Left cardiac atrium (tissue), 4 donors: ENCODE results near the gene PLEKHN1. TPM values are rescaled to one million over a fixed set of nuclear protein-coding genes. Genes with fewer than 3 reads are reported as not detected.
"Not testable (repeated sequence)": the region's sequence is repeated elsewhere in the genome, so short reads cannot be mapped to it uniquely, and the experiment has no call there.

Experiments used
- ATAC-seq, 2 donors: fragments of 200-7000 bp; cut with Tn5 transposase; one replicate each; pipeline ENCODE4 v1.9.1; 2020; ENCODE audit warnings: mild to moderate bottlenecking in 2 of 2, moderate library complexity in 2 of 2
- DNase-seq: peaks from one replicate; pipeline ENCODE4 v3.0.0-alpha.2; 2020
- intact Hi-C, 2 donors: fragments of 100-400 bp; cut with DNase I; formaldehyde crosslinking; loops; one replicate each; pipeline versions ENCODE4 v1.14.1 to v1.15.1; 2022 to 2023
- total RNA-seq, 2 donors: library from RNA; stranded (reverse); fragmentation: NEBNext Ultra II Directional; extraction: Animal tissue kit (Norgen Biotek cat#: 25700); gene quantifications; one replicate each; pipeline ENCODE4 v1.2.1, GENCODE V29; 2021
- donor health status: DM: no; HTN: yes; CAD: no.
- donor health status: DM: no; HTN: yes; CAD: no; lungs with severe emphysema.
- donor health status: DM: yes; HTN: yes; CAD: no.
- donor health status: Dilated cardiomyopathy.

The PLEKHN1 gene
- total RNA-seq, 2 donors from 2014 or later, result 0.38 to 0.50 TPM

DNA sequence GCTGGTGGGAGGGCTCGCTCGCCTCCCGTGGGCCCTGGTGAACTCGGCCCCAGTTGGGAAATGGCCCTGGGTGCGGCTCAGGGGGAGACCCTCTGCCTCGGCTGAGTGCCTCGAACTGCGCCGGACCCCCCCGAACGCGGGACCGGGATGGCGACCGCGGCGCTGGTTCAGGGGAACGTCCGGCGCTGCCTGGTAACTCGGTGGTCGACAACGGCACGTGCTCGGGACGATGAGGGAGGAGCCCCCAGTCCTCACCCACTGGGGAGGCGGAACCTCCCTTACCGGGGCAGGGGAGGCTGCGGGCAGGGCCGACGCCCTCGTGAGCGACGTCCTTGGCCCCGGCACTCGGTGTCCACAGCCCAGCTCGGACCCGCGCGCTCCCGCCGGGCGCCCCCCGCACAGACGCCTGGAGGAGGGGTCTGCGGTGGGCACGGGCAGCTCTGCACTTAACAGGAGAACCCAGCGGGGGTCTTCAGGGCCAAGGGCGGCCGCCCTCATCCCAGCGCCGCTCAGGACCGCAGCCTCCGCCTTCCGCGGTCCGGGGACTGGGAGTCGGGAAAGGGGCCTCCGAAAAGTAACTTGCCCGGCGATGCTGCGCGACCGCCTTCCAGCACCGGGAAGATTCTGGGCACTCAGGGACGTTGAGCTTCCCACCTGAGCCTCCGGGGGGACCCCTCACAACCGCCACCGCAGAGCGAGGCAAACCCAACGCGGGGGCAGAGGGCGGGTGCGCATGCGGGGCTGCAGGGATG is 31.9 kb downstream of the PLEKHN1 start:
- no peak for ATAC-seq
- intact Hi-C loops, result no loop called here
- DNase-seq, result peak; percentile 28

DNA sequence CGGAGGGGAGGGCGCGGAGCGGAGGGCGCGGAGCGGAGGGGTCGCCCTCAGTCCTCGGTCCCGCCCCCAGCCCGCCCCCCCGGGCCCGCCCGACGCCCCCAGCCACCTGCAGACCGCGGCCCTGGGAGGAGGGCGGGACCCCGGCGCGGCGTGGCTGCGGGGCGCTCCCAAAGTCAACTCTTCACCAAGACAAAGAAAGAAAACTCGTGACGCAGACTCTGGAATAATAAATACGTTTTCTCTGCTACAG is 32.4 kb downstream of the PLEKHN1 start:
- ATAC-seq (no peak), DNase-seq (no peak)
- intact Hi-C loops, result no loop called here

DNA sequence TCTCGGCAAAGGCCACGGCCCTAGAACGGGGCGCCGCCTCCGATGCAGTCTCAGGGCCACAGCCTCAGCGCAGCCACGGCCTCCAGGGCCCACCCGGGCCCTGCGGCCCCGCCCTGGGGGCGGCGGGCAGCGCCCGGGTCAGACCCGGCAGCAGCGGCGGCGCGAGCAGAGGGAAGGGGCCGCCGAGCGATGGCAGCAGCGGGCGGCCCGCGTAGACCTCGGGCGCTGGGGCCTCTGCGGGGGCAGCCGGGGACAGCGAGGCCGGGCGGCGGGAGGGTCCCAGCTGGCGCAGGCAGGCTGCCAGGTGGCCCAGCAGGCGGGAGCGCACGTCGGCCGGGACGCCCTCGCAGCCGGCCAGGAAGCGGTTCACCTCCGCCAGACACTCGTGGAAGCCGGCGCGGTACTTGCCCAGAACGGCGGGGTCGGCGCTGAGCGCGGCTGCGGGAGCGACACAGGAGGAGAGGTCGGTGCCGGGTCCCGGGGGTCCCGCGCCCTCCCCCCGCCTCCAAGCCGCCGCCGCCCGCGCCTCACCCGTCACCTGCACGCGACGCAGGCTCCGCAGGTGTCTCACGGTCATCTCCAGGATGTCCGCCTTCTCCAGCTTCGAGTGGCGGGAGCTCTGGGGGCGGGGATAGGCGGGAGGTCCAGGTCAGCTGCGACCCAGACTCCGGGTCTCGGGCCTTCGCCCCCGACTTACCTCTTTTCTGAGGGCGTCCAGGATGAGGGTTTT is 32.9 kb downstream of the PLEKHN1 start:
- ATAC-seq (peak; percentile 1 to 13), DNase-seq (peak; percentile 52)
- intact Hi-C loops, result no loop called here

DNA sequence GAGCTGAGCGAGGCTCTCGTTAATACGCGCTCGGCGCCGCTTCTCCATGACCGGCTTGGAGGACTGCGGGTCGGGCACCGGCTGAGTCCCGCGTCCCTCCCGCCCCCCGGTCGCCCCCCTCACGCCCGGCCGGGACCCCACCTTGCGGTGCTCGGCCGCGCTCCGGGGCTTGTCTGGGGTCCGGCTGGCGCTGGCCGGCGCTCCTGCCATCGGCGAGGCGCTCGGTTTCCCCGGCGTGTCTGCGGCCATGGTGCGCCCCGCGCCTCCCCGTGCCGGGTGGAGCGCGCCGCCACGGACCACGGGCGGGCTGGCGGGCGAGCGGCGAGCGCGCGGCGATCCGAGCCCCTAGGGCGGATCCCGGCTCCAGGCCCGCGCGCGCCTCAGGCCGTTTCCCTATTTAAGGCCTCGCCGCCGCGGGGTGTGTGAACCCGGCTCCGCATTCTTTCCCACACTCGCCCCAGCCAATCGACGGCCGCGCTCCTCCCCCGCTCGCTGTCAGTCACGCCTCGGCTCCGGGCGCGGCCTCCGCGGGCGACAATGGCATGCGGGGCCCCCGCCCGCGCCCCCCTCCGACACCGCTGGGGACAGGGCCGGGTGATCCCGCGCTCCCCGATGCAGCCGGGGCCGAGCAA is 33.6 kb downstream of the PLEKHN1 start, which contains the start of gene HES4:
Gene HES4, minus strand, starts transcription at position 373 of the 632 bp plus-strand sequence. Its CDS starts 124 bp downstream, at position 249.
- ATAC-seq (peak; percentile 83 to 84), DNase-seq (peak; percentile 96)
- intact Hi-C loops, result no loop called here

DNA sequence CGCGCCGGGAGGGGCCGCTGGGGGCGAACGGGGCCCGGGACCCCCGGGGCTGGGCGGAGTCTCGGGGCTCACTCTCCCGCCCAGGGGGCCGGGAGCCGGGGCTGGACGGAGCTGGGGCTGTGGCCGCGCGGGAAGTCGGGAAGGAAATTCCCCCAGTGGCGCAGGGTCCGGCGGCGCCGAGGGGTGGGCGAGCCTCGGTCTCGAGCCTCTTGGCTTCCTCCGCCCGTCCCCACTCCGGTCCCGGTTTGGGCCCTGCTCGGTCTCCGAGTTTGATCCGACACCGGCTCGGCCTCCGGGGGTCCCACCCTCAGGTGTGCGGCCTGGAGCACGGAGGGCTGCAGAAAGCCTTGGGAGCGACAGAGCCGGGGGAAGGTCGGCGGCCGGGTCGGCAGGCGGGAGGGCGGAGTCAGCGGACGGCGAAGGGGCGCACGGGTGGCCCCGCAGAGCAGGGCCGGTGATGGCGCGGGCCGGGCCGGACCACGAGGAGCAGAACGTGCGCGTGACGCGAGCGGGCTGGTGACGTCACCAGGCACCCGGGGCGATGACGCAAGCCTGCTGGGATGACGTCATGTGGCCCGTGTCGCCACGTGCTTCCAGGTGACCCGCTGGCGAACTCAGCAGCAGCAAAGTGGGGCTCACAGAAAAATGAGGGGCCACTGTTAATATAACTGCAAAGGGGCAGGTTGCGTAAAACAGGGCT is 34.2 kb downstream of the PLEKHN1 start:
- ATAC-seq (peak; percentile 63 to 67), DNase-seq (peak; percentile 87)
- intact Hi-C loops, result no loop called here

DNA sequence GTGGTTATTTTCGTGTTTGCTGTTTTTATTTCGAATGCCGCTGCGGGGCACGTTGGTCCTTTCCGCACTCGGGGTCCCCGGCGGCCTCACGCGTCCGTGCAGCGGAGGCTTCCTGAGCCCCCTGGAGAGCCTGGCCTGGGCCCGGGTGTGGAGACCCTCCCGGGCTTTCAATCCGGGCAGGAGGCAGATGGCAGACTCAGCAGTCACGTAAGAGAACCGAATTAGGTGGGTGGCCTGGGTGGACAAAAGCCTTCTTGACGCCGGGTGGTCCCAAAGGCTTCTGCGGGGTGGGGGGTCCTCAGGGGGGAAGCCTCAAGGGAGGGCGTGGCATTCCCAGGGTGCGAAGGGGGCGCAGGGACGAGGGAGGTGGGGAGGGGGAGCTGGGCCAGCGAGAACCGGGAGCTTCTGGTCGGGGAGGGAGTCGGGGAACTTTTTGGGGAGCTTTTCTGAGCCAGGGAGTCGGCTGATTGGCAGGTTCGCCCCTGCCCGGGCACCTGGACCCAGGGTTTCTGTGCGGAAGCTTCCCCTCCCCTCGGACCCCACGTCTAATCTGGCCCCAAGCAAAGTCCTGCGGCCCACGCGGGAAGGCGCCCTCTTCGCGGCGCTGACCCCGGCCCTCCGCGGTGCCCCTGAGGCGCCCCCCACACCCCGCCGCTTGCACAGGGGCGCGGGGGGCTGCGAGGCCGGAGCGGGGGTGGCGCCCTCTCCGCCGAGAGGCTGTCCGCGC is 34.9 kb downstream of the PLEKHN1 start:
- DNase-seq, result no peak
- no peak for ATAC-seq
- intact Hi-C loops, result no loop called here

DNA sequence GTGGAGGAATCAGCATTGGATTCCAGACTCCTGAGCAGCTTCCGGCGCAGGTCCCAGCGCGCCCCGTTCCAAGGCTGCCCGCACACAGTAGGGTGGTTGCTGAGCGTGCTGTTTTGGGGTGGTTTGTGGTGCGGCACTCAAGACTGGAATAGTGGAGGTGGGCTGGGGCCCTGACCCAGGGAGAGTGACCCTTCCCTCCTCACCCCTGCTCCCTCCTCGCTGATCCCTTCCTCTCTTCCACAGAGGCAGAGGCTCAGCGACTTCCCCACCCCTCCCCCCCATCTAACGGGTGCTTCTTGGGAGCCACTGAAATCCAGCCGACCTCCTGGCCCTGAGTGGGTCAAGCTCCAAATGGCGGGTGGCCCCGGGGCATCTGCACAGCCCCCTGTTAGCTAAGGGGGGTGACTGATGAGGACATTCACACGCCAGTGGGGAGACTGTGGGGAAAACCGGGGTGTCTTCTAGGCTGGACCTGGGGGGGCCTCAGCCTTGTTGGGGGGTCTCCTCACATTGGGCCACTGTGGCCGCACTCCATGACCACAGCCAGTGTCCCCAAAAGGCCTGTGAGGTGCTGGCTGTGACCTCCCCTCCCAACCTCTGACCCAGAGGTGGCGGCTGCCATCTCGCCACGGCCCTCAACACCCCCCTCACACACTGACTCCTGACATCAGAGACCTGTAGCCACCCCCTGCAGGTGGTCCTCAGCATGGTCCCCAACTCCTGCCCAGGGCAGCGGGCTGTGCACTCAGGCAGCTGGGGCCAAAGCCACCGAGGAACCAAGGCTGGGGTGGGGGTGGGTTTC is 37.5 kb downstream of the PLEKHN1 start:
- ATAC-seq (no peak), DNase-seq (no peak)
- intact Hi-C loops, result no loop called here

DNA sequence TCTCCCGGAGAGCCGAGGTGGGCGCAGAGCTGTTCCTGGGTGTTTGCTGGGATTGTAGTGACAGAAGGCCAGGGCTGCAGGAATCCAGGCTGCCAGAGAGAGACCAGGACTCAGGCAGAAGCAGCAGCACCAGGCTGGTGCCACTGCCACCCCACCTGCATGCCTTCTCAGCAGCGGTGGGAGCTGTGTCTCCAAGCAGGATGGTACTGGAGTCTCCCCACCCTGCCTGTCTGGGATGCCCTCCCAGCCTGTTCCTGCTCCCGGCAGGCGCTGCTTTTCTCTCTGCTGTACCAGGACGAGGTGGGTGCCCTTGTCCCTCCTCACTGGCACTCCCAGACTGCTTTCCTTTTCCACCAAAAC is 38.1 kb downstream of the PLEKHN1 start:
- DNase-seq, result no peak
- intact Hi-C loops, result no loop called here
- no peak for ATAC-seq

DNA sequence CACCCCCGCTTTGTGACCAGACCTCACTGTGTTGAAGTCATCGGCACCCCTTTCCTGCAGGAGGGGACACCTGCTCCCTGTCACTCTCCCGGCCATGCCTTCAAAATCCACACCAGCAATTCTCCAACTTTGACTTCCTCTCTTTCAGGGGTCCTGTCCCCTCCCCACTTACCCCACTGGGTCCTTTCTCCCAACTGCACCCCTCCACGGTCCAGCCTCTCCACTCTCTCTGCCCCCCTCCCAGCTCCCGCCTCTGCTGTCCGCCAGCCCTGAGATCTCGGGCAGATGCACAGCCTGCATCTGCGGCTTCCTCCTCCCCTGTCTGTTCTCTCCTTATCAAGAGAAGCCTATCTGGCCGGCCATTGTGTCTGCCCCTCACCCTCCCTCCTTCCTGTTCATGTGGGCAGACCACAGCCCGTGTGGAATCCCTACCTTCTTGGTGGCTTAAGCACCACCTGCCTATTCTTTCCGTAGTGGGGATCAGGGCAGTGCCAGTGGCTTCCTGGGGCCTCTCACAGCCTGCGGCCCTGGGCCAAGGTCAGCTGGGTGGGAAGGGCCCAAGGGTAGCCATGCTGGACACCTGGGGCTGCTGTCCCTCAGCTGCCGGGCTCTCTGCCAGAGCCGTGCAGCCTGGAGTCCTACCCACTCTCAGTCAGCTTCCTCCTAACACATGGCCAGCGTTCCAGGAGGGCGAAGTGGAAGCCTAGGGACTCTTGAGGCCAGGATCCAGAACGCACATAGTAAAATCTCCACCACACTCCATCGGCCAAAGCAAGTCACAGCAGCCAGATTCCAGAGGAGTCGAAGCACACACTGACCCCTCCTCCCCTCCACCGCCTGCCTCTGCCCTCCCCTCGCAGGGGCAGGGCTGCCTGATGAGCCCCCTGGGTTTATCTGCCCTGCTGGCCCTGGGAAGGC is 38.8 kb downstream of the PLEKHN1 start:
- ATAC-seq, result peak; percentile 6
- peak; percentile 50 for DNase-seq
- intact Hi-C loops, result no loop called here

DNA sequence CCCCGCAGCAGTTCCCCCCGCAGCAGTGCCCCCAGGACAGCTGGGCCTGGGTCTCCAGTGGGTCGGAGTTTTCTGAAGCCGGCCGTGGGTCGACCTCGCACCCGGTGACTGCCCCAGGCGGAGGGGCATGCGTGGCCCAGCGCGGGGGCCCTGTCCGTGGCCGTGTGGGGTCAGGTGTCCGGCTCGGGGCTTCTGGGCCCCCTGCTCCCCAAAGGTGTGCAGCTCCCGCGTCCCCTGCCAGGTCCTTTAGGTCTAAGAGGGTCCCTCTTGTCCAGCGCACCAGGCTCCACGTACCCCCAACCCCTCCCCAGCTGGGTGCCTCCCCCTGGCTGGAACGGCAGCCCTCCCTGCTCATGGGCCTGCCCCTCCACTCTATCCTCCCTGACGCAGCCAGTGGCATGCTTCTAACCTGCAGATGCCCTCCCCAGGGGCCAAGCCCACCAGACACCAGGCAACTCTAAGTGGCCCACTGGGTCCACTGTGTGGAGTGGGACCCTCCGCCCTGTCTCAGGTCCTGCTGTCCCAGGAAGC is 39.6 kb downstream of the PLEKHN1 start:
- DNase-seq (no peak), ATAC-seq (no peak)
- intact Hi-C loops, result no loop called here

DNA sequence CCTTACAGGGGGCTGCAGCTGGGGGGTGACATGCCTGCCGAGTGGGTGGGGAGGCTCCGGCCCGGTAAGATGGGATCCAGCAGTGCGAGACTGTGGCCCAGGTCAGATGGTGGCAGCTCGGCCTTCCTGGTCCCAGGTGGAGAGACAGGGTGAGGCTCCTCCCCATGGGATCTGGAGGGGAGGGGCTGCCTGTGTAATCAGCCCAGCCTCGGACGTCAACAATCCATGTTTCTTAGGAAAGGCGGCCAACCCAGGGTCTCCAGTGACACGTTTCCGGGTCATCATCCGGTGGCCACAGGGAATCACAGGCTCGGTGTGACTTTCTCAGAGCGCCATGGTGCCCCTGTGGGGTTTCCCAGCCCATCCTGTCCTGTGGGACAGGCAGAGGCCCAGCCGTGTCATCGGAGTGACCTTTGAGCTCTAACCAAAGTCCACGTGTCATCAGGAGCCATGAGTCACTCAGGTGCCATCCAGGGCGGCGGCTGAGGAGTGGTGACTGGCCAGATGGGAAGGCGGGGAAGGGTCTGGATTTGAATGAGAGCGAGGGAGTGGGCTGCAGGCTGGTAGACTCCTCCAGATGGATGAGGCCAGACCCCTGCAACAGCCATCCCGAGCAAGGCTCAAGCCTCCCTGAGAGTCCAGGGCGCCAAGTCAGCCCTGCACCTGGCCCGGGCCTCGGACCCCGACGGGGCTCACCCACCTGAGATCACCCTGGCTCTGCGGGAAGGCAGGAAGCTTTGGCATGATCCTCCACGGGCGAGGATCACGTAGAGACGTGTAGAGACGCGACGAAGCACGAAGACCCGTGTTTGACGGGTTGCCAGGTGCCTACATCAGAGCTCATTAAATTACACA is 40.2 kb downstream of the PLEKHN1 start:
- no peak for ATAC-seq
- no peak for DNase-seq
- intact Hi-C loops, result no loop called here

DNA sequence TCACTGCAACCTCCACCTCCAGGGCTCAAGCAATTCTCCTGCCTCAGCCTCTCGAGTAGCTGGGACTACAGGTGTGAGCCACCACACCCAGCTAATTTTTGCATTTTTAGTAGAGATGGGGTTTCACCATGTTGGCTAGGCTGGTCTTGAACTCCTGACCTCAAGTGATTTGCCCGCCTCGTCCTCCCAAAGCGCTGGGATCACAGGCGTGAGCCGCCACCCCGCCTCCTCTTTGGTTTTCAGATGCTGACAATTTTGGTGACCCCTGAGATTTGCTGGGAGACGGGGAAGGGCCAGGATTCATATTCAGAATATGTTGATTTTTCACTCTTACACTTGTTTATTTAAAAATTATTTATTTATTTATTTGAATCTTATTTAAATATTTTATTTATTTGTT is 43.8 kb downstream of the PLEKHN1 start:
- intact Hi-C loops, DNase-seq, ATAC-seq: not testable (repeated sequence)

DNA sequence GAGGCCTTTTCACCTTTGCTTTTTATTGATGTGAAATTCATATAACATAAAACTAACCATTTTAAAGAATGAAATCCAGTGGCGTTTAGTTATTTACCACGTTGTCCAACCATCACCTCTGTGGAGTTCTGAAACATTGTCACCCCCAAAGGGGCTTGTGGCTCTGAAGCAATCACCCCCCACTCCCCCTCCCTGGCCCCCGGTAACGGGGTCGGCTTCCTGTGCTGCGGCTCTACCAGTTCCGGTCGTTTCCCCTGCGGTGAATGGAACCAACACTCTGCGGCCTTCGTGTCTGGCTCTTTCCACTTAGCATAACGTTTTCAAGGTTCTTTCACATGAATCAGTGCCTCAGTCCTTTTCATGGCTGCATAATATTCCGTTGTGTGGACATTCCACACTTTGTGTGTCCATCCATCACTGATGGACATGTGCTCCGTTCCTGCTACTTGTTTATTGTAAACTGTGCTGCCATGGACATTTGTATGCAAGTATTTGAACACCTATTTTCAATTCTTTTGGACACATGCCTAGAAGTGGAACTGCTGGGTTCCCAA is 45.2 kb downstream of the PLEKHN1 start:
- ATAC-seq (no peak), DNase-seq (no peak)
- intact Hi-C loops, result no loop called here

DNA sequence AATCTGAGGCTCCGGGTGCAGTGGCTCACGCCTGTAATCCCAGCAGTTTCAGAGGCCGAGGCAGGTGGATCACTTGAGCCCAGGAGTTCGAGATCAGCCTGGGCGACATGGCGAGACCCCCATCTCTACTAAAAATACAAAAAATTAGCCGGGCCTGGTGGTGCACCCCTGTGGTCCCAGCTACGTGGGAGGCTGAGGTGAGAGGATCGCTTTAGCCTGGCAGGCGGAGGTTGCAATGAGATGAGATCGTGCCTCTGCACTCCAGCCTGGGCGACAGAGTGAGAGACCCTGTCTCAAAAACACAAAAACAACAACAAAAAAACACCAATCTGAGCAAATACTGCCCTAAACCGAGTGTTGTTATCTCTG is 46.4 kb downstream of the PLEKHN1 start:
- intact Hi-C loops, ATAC-seq, DNase-seq: not testable (repeated sequence)

DNA sequence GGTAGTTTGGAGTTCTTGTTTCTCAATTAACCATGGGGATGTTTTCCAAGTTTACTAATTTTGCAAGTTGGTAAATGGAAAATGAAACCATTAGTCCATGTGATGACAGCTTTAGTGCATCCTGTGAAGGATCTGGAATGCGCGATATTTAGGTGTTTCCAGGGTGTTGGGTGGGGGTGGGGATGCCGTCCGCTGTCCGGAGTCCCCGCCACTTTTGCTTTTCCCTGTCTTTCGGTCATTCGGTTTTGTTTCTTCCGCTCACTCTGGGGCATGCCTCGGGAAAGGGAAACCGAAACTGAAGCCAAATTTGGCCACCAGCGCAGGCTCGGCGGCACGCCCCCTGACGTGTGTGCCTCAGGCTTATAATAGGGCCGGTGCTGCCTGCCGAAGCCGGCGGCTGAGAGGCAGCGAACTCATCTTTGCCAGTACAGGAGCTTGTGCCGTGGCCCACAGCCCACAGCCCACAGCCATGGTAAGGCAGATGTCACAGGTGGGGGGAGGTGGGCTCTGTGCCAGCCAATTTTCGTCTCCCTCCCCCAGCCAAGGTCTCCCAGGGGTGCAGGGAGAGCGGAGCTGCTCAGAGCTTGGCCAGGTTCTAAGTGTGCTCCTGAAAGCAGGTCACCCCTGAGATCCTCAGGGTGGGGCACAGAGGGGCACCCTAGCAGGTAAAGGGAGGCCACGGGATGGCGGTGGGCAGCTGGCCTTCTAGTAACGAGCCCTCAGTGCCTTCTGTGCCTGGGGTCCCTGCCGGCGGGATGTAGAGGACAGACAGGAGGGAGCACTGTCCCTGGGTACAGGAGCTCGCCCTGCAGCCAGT is 47.0 kb downstream of the PLEKHN1 start, which contains the start of gene ISG15:
Gene ISG15, plus strand, starts transcription at position 393 of the 817 bp plus-strand sequence. Its CDS starts 77 bp downstream, at position 470.
- ATAC-seq, result peak; percentile 93 to 95
- intact Hi-C loops, result no loop called here
- DNase-seq, result peak; percentile 95
